PFSK-1 (cell line): ENCODE data around the gene AMPD3. TPM values are rescaled to one million over a fixed set of nuclear protein-coding genes. Genes with fewer than 3 reads are reported as not detected.
A peak's percentile ranks its signal among the peaks of the same experiment; 100 is the strongest.

ENCODE experiments used
- FOXP2 ChIP-seq: optimal IDR thresholded peaks from 2 replicates; pipeline ENCODE3; 2011; ENCODE audit warnings: borderline replicate concordance, control low read depth, inconsistent platforms; ENCODE audit not compliant: insufficient read depth; ENCODE audit errors: extremely low read length, extremely low read depth
- POLR2AphosphoS5 ChIP-seq: IDR thresholded peaks from 2 replicates; pipeline ENCODE4 v1.6.1; 2012; ENCODE audit warnings: low read depth, mild to moderate bottlenecking, control low read depth, low read length, moderate library complexity
- REST ChIP-seq, 2 experiments: IDR thresholded peaks; 2 replicates each; pipeline versions ENCODE4 v1.6.1 to v1.8.0; 2011 to 2012; ENCODE audit warnings: low read depth in 2 of 2, low read length in 2 of 2, control low read depth in 1 of 2, inconsistent platforms in 1 of 2, mild to moderate bottlenecking in 1 of 2, moderate library complexity in 1 of 2; ENCODE audit not compliant: insufficient read depth in 1 of 2
- SIN3A ChIP-seq: IDR thresholded peaks from 2 replicates; pipeline ENCODE4 v1.6.1; 2012; ENCODE audit warnings: mild to moderate bottlenecking, low read length, moderate library complexity, borderline replicate concordance; ENCODE audit not compliant: insufficient read depth
- TAF1 ChIP-seq: IDR thresholded peaks from 2 replicates; pipeline ENCODE4 v1.6.1; 2012; ENCODE audit warnings: low read length, control low read depth, borderline replicate concordance; ENCODE audit not compliant: insufficient read depth
- polyA plus RNA-seq: library from polyadenylated mRNA; unstranded; fragments of >200 nt; gene quantifications from one replicate; pipeline ENCODE4 v1.2.1, GENCODE V29; 2012; ENCODE audit warnings: low read depth, missing spikeins; ENCODE audit not compliant: insufficient read length

The AMPD3 gene
- 0.45 TPM for polyA plus RNA-seq

- TF ChIP-seq FOXP2 (peak; percentile 34), SIN3A (no peak), REST (IDR thresholded peaks at IDR 0.05; ENCODE audit: insufficient read depth in 1 of 2, low read depth in 2 of 2, low read length in 2 of 2) (no peak), POLR2AphosphoS5 (no peak), TAF1 (no peak)
These were observed at the start of gene AMPD3 for GRCh38 chr11:10454878-10455631. Gene AMPD3, plus strand, starts transcription at chr11:10455264. Its CDS starts 6,256 bp downstream, at chr11:10461520.

- TF ChIP-seq TAF1 (no peak), FOXP2 (no peak), REST (IDR thresholded peaks at IDR 0.05; ENCODE audit: insufficient read depth in 1 of 2, low read depth in 2 of 2, low read length in 2 of 2) (no peak)
These were observed 49.0 kb upstream of the AMPD3 start for GRCh38 chr11:10405865-10406592.

- TF ChIP-seq TAF1: no peak
- no peak for TF ChIP-seq SIN3A
- TF ChIP-seq POLR2AphosphoS5: no peak
- no peak for TF ChIP-seq FOXP2
- no peak for TF ChIP-seq REST (IDR thresholded peaks at IDR 0.05; ENCODE audit: insufficient read depth in 1 of 2, low read depth in 2 of 2, low read length in 2 of 2)
These were observed 48.0 kb upstream of the AMPD3 start for GRCh38 chr11:10407055-10407454.

- TF ChIP-seq REST (IDR thresholded peaks at IDR 0.05; ENCODE audit: insufficient read depth in 1 of 2, low read depth in 2 of 2, low read length in 2 of 2) (no peak), POLR2AphosphoS5 (no peak), TAF1 (no peak), SIN3A (no peak), FOXP2 (no peak)
These were observed 47.0 kb upstream of the AMPD3 start for GRCh38 chr11:10407749-10408685.
